Activated CD4-positive, alpha-beta T cell treated with anti-CD3 and anti-CD28 coated beads for 4 hours (primary cell): Measurements from ENCODE around the gene PTPRN2.
"Not testable (repeated sequence)": the region's sequence is repeated elsewhere in the genome, so short reads cannot be mapped to it uniquely, and the experiment has no call there.

Experiments used
- DNase-seq, 2 donors: peaks; one replicate each; pipeline ENCODE4 v3.0.0-alpha.2; 2020

Gene PTPRN2

DNA sequence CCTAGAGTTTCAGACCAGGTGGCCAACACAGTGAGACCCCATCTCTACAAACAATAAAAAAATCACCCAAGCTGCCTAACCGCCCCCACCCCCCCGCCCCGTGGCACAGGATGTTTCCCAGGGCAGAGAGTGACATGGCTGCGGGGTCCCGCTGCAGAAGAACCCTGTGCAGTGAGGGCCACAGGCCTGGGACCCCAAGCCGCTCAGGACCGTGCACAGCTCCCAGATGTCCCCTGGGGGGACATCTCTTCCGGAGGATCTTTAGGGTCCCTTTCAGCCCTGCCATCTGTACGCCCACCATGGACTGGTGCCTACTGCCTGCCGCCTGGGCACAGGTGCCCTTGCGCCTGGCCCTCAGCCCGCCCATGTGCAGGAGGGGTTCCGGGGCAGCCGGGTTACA is 877.2 kb downstream of the PTPRN2 start:
- DNase-seq, result no peak

- DNase-seq, result no peak
Observed at GRCh38 chr7:157709531-157710251, 877.9 kb downstream of the PTPRN2 start.

GRCh38 chr7:157708919-157709295 is 878.7 kb downstream of the PTPRN2 start:
- no peak for DNase-seq

- DNase-seq, result no peak
Observed at GRCh38 chr7:157707983-157708918, 879.4 kb downstream of the PTPRN2 start.

GRCh38 chr7:157704365-157704764 is 883.3 kb downstream of the PTPRN2 start:
- no peak for DNase-seq

DNA sequence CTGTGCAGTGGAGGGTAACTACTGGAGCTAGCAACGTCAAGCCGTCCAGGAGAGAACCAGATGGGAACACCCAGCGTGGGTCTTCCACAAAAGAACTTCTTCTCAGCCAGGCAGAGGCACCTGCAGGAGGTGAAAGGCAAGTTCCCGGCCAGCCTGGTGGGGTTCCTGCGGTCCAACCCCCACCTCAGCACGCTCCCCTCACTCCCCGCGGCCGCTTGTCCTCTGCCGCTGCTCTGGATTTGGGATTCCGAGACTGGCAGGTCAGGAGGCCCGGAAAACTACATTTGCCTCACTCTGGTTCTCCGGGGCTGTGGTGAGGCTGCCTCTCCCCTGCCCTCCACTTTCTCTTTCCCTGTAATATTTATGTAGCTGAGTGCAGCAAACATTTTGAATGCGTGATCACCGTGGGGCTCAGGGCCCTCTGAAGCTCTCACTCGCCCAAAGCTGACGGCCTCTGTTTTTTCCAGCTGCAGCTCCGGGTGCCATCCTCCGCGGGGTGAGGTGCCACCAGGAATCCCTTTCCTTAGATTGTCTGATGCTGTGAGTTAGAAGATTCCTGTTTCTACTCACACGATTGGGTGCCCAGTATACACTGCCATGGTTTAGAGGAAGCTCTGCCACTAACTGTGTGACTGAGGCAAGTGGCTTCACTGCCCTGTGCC is 884.0 kb downstream of the PTPRN2 start:
- DNase-seq, result no peak

GRCh38 chr7:157703131-157703530 is 884.5 kb downstream of the PTPRN2 start:
- DNase-seq, result no peak

DNA sequence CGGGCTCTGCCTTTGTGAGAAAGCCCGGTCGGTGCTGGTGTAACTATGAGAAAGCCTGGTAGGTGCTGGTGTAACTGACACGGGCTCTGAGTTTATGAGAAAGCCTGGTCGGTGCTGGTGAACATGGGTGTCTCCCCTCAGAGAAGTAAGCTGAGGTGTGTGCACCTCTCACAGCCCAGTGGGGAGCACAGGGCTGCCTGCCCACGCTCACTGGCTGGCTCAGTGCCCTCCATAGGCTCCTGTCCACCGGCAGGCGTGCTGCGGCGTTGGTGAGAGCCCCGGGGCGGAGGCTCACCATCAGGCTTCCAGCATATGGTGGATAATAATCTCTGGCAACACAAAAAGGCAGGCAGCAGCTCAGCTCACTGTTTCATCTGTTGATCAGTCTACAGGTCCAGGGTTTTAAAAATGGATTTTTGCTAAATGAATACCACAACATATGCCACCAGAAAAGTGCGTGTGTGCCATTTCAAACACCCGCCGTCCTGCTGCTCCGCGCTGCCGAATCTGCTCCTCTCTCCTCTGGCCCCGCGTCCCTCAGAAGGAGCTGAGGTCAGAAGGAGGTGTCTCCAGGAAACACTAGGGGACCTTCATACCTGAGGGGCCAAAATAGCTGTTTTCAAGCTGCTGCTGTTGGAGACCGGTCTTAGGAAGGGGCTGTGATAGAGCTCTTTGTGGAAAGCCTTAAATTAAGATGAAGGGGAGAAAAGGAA is 885.2 kb downstream of the PTPRN2 start:
- no peak for DNase-seq

DNA sequence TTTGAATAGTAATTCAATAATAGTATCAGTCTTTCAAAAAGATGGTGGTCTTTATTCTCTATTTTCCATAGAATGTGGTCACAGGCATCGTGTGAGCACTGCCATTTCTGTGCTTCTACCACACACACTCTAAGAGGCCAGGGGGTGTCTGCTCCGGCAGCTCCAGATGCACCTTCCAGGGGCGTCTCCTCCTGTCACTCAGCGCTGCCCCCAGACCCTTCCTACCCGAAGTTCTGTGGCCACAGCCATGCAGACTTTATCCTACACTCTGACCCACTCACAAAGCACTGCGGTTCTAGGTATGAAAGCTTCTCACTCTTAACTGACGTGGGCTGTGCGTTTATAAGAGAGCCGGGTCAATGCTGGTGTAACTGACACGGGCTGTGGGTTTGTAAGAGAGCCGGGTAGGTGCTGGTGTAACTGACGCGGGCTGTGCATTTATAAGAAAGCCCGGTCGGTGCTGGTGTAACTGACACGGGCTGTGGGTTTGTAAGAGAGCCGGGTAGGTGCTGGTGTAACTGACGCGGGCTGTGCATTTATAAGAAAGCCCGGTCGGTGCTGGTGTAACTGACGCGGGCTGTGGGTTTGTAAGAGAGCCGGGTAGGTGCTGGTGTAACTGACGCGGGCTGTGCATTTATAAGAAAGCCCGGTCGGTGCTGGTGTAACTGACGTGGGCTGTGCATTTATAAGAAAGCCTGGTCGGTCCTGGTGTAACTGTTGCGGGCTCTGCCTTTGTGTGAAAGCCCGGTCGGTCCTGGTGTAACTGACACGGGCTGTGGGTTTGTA is 886.0 kb downstream of the PTPRN2 start:
- not testable (repeated sequence) for DNase-seq

- DNase-seq, result no peak
Observed at GRCh38 chr7:157700231-157701005, 887.2 kb downstream of the PTPRN2 start.

- DNase-seq, result no peak
Observed at GRCh38 chr7:157699357-157700013, 888.1 kb downstream of the PTPRN2 start.

GRCh38 chr7:157697287-157697686 is 890.3 kb downstream of the PTPRN2 start:
- DNase-seq, result not testable (repeated sequence)

DNA sequence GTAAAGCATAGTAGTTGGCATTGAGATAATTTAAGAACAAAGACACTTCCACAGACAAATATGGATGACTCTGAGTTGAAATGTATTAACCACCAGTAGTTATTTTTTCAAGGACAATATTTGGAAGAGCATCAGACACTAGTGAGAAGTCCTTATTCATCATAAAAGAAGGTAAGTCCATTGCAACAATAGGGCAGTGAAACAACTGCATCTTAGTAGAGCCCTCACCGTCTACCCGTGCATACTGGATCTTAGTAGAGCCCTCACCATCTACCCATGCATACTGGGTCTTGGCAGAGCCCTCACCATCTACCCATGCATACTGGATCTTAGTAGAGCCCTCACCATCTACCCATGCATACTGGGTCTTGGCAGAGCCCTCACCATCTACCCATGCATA is 892.0 kb downstream of the PTPRN2 start:
- not testable (repeated sequence) for DNase-seq

GRCh38 chr7:157694376-157694665 is 893.3 kb downstream of the PTPRN2 start:
- no peak for DNase-seq

- DNase-seq, result no peak
Observed at GRCh38 chr7:157693521-157694375, 893.9 kb downstream of the PTPRN2 start.

DNA sequence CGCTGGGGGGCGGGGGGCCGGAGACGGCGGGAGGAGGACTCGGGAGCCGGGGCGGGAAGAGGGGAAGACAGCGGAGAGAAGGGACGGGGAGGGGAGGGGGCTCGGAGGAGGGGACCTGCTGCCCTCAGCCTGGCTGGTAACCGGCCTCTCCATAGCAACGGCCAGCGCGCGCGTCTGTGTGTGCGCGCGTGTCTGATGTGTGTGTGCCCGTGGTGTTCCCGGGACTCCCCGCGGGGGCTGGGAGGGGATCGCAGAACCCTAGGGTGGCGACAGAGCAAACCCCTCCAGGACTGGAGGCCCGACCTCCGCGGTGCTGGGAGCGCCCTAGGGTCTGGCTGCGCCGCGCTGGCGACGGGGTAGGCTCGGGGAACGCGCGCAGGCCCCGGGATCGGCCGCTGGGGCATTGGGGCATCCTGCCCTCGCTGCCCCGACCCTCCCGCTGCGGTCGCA is 894.5 kb downstream of the PTPRN2 start:
- no peak for DNase-seq

DNA sequence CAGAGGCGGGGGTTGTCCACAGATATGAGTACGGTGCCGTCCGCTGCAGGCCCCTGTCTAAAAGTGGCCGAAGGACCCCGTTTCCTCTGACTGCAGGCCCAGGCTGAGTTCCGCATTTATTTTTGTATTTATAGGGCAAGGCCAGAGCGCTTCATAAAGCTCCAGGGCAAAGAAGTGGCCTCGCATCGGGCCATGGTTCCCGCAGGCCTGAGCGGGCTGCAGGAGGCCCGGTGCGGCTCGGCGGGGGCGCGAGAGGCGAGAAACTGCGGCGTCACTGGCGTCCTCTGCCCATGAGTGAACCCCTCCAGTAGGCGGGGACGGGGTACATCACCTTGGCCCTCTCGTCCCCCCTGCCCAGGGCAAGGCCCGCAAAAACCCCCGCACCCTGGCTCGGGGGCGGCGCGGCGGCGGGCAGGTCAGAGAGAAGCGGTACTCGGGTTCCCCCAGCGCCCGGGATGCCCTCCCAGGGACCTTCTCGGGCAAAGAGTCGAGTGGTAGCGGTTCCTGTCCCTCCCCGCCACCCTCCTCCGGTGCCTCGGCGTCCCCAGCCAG is 895.1 kb downstream of the PTPRN2 start:
- no peak for DNase-seq

DNA sequence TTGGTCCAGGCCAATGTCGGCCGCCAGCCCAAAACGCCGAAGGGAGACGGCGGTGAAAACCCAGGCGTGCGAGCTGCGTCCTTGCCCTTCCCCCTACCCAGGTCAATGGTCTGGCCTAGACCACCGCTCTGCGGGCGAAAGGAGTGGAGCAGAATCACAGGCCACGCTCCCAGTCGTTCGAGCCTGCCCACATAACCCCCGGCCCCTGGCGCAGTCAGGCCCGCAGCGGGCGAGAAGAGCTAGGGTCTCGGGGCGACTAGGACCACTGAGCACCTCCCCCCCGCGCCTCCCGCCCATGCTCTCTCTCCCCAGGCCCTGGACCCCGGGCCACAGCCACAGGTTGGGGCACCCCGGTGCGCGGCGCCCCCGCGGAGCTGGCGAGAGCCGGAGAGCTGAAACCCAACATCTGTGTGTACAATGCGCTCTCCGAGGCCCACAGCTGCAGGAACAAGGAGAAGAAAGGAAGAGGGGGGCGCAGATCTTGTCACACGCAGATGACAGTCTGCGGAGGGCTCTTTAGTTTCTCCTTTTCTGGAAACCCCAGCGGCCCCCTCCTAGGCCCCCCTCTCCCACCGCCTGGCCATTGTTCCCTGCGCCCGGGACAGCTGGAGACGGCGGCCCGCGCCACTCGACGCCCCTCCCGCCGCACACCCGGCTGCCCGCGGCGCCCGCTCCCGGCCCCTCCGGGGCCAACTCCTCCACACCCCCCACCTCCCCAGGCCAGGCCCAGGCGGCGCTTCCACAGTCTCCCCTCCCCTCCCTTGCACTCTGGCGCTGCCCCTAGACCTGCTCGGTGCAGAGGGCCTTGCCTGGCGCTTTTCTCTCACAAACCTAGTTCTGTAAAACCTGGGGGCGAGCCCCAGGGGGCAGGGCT is 895.8 kb downstream of the PTPRN2 start:
- no peak for DNase-seq
